H1 (cell line): ENCODE data around the gene CEP350. TPM values are rescaled to one million over a fixed set of nuclear protein-coding genes. Genes with fewer than 3 reads are reported as not detected.

Experiments used
- ATF2 ChIP-seq: IDR thresholded peaks from 2 replicates; pipeline ENCODE4 v1.6.1; 2012; ENCODE audit warnings: low read length, inconsistent platforms
- BACH1 ChIP-seq: IDR thresholded peaks from 2 replicates; pipeline ENCODE4 v1.6.1; 2012; ENCODE audit warnings: low read length, improper control_type of control experiment
- HDAC2 ChIP-seq, 2 experiments: fragments of 300-600 bp in 1 of 2; sonication (generic) in 1 of 2; IDR thresholded peaks; 2 replicates each; pipeline ENCODE4 v1.6.1; 2011 to 2012; ENCODE audit warnings: low read depth in 2 of 2, low read length in 2 of 2, mild to moderate bottlenecking in 2 of 2, moderate library complexity in 2 of 2, borderline replicate concordance in 1 of 2, inconsistent platforms in 1 of 2
- TBP ChIP-seq: IDR thresholded peaks from 2 replicates; pipeline ENCODE4 v1.6.1; 2011; ENCODE audit warnings: low read depth, low read length, improper control_type of control experiment
- polyA plus RNA-seq, 7 experiments: library from polyadenylated mRNA; depleted of rRNA in 3 of 7; stranded (reverse) in 5 of 7; unstranded in 2 of 7; fragments of >200 nt in 5 of 7; fragments of 200-250 nt in 2 of 7; gene quantifications; 1 replicate in 5 of 7; 2 replicates in 1 of 7; 4 replicates in 1 of 7; pipeline versions ENCODE4 v1.2.1 to v1.2.3, GENCODE V29; 2011 to 2013; ENCODE audit warnings: missing spikeins in 2 of 7, mixed read lengths in 2 of 7
- total RNA-seq: library from RNA; stranded (reverse); fragmentation: NEBNext Ultra II Directional; extraction: Animal tissue kit (Norgen Biotek cat#: 25700); gene quantifications from 2 replicates; pipeline ENCODE4 v1.2.1, GENCODE V29; 2021

The CEP350 gene
- total and polyA plus RNA-seq, 2 of the 8 experiments (the other 6 are each of a cell fraction or from before 2014, with no cell fraction given), result 5.6 to 39.4 TPM

- TF ChIP-seq HDAC2 (IDR thresholded peaks at IDR 0.05; ENCODE audit: borderline replicate concordance in 1 of 2, low read depth in 2 of 2, low read length in 2 of 2), result no peak
- no peak for TF ChIP-seq BACH1
- no peak for TF ChIP-seq TBP
- TF ChIP-seq ATF2, result no peak
These were observed 78.8 kb downstream of the CEP350 start (continued) for GRCh38 chr1:180033390-180033789.
